HFFc6 (cell line): ENCODE data around the gene ASPG. TPM values are rescaled to one million over a fixed set of nuclear protein-coding genes. Genes with fewer than 3 reads are reported as not detected.

Experiments used
- DNase-seq: peaks from one replicate; pipeline ENCODE4 v3.0.0-alpha.2; 2018
- H3K27ac Mint-ChIP-seq: 2 replicates; pipeline ENCODE4 v1.8.0; 2020; ENCODE audit warnings: mild to moderate bottlenecking, mixed read lengths
- H3K27me3 Mint-ChIP-seq: 2 replicates; pipeline ENCODE4 v1.8.0; 2021; ENCODE audit warnings: mild to moderate bottlenecking, moderate library complexity, mixed read lengths; ENCODE audit not compliant: insufficient read depth
- H3K36me3 Mint-ChIP-seq: 2 replicates; pipeline ENCODE4 v1.8.0; 2021; ENCODE audit warnings: low read depth, mixed read lengths
- H3K4me1 Mint-ChIP-seq: 2 replicates; pipeline ENCODE4 v1.8.0; 2020; ENCODE audit warnings: low read depth, mixed read lengths
- H3K4me3 Mint-ChIP-seq: 2 replicates; pipeline ENCODE4 v1.8.0; 2020; ENCODE audit warnings: mild to moderate bottlenecking, moderate library complexity, mixed read lengths
- H3K9me3 Mint-ChIP-seq: 2 replicates; pipeline ENCODE4 v1.8.0; 2020; ENCODE audit warnings: mild to moderate bottlenecking, mixed read lengths
- total RNA-seq, 6 experiments: library from RNA; stranded (reverse); fragmentation: NEBNext Ultra II Directional; extraction: Animal tissue kit (Norgen Biotek cat#: 25700); gene quantifications; 2 replicates in 1 of 6; 3 replicates in 5 of 6; pipeline ENCODE4 v1.2.3, GENCODE V29; 2021
- TF ChIP-seq, protein P1 (sequence below): fragments of 200-600 bp; sonication (generic); IDR thresholded peaks from 2 replicates; pipeline ENCODE4 v1.5.0; 2021; ENCODE audit warnings: antibody characterized with exemption, mild to moderate bottlenecking

The ASPG gene
- total RNA-seq, 6 experiments from 2014 or later: not detected

DNA sequence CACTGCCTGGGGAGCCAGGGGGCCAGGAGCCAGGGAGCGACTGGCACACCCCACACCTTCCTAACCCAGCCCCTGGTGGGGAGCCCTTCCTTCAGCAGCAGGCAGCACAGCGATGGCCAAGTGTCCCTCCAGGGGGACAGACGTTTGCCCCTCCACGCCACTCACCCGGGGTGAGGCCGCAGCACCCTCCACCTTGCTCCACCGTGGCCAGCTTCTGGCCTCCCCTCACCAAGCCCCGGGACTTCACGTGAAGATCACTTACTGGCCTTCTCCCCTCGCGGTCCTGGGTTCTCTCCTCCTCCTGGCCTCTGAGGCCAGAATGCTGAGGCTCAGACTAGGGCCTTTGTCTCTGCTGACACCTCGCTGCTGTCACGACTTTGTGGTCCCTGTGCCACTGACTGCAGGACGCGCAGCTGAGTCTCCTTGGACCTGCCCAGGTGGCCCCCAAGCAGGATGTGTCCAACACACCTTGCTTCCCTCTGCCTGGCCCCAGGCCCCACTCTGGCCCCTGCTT is 3.5 kb upstream of the ASPG start:
- Mint-ChIP-seq H3K4me3 (no peak overlapping the region), H3K36me3 (no peaks in the 10 kb centered on the region), H3K27ac (no peak overlapping the region), H3K27me3 (peaks cover 24% of the 10 kb centered on the region), H3K9me3 (no peaks in the 10 kb centered on the region), H3K4me1 (peaks cover 4% of the 10 kb centered on the region)
- TF ChIP-seq, protein P1, sequence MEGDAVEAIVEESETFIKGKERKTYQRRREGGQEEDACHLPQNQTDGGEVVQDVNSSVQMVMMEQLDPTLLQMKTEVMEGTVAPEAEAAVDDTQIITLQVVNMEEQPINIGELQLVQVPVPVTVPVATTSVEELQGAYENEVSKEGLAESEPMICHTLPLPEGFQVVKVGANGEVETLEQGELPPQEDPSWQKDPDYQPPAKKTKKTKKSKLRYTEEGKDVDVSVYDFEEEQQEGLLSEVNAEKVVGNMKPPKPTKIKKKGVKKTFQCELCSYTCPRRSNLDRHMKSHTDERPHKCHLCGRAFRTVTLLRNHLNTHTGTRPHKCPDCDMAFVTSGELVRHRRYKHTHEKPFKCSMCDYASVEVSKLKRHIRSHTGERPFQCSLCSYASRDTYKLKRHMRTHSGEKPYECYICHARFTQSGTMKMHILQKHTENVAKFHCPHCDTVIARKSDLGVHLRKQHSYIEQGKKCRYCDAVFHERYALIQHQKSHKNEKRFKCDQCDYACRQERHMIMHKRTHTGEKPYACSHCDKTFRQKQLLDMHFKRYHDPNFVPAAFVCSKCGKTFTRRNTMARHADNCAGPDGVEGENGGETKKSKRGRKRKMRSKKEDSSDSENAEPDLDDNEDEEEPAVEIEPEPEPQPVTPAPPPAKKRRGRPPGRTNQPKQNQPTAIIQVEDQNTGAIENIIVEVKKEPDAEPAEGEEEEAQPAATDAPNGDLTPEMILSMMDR: no peak
- no peak for DNase-seq

DNA sequence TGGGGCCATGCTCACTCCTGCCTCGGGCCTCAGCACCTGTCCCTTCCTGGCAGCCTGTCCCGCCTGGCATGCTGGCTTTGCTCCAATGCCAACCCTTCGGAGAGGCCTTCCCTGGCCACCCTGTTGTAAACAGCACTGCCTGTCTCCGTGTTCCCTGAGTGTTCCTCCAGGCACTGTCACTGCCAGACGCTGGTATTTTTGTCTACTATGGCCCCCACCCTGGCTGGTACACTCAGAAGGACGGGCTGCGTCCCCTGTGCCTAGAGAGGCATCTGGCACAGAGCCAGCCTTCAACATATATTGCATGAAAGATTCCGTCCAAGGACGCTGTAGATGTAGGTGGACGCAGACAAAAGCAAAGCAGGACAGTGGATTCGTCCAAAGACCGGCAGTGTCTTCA is 2.7 kb upstream of the ASPG start:
- Mint-ChIP-seq H3K4me1 (peaks cover 2% of the 10 kb centered on the region), H3K27ac (no peak overlapping the region), H3K36me3 (no peaks in the 10 kb centered on the region), H3K4me3 (no peak overlapping the region), H3K9me3 (no peaks in the 10 kb centered on the region), H3K27me3 (peaks cover 24% of the 10 kb centered on the region)
- TF ChIP-seq, protein P1: no peak
- no peak for DNase-seq

DNA sequence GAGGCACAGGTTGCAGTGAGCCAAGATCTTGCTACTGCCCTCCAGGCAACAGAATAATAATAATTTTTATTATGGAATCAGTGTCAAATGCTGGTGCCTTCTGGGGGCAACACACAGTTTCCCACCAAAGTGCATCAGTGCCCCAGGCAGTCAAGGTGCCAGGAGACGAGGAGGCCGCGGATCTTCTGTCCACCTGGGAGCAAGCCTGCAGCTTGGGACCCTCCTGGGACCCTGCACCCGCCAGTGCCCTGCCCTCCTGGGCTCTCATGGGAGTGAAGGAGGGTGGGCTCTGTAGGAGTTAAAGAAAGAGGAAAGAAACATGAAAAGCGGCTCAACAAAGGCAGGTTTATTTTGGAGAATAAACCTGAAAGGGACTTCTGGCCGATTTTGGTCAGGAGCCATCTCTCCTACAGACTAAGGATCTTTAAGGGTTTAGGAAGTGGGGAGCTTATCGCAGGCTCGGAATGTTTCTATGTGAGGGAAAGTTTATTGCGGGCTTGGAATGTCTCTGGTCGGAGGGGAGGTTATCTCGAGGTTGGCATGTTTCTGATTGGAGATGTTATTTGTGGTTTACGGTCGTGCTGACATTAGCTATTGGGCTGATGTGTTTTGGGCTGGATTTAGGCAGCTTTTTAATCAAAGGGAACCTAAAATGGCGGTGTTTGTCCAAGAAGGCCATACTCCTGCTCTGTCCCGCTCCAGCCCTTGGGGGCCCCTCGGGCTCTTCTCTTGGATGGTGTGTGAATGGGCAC is 1.1 kb upstream of the ASPG start:
- DNase-seq: no peak
- peaks cover 21% of the 10 kb centered on the region for H3K27me3 Mint-ChIP-seq
- H3K4me3 Mint-ChIP-seq: no peak overlapping the region
- no peaks in the 10 kb centered on the region for H3K9me3 Mint-ChIP-seq
- no peaks in the 10 kb centered on the region for H3K4me1 Mint-ChIP-seq
- TF ChIP-seq, protein P1: no peak
- H3K27ac Mint-ChIP-seq: no peak overlapping the region
- H3K36me3 Mint-ChIP-seq: no peaks in the 10 kb centered on the region

DNA sequence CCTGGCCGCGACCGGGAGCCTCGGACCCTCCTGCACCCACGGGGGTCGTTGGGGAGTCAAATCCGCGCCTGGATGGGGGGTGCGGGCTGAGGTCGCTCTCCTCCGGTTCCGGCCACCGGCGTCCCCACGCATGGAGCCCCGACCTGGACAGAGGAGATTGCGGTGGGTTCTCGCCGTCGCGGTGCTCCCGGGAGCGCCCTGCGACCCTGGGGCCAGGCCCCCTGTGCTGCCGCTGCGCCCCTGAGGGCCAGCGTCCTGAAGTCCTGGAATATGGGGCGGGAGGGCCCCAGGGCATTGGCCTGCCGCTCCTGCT is 345 bp downstream of the ASPG start:
- TF ChIP-seq, protein P1: no peak
- Mint-ChIP-seq H3K27ac (no peak overlapping the region), H3K36me3 (no peaks in the 10 kb centered on the region), H3K9me3 (no peaks in the 10 kb centered on the region), H3K4me1 (no peaks in the 10 kb centered on the region), H3K4me3 (no peak overlapping the region), H3K27me3 (peaks cover 16% of the 10 kb centered on the region)
- DNase-seq: no peak

DNA sequence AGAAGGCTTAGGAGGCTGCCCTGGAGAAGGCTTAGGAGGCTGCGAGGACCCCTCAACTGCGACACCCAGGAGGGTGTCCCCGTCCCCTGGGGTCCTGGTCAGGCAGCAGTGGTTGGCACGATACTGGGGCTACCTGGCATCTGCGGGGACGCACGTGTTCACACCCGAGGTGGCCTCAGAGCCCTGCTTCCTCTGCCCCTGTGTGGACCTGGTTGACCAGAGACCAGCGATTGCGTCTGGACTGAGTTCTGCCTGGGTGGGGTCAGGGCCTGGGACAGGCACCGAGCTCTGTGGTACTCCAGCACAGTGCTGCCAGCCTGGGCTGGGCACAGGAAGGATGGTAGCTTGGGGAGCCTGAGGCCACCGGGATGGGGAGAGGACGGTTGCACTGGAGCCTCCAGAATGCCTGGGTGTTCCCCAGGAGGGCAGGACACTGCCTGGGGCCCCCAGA is 735 bp downstream of the ASPG start:
- H3K4me3 Mint-ChIP-seq: no peak overlapping the region
- peaks cover 16% of the 10 kb centered on the region for H3K27me3 Mint-ChIP-seq

More for the DNA sequence above, 735 bp downstream of the ASPG start:
- H3K27ac Mint-ChIP-seq: no peak overlapping the region
- H3K36me3 Mint-ChIP-seq: no peaks in the 10 kb centered on the region
- DNase-seq: no peak
- no peaks in the 10 kb centered on the region for H3K9me3 Mint-ChIP-seq
- TF ChIP-seq, protein P1: no peak
- no peaks in the 10 kb centered on the region for H3K4me1 Mint-ChIP-seq
